Ishikawa (cell line): Measurements from ENCODE around the gene ABCF2.

Source experiments
- EP300 ChIP-seq: IDR thresholded peaks from 2 replicates; pipeline ENCODE4 v1.6.1; 2012; ENCODE audit warnings: borderline replicate concordance
- NFIC ChIP-seq: IDR thresholded peaks from 2 replicates; pipeline ENCODE4 v1.6.1; 2012
- RAD21 ChIP-seq: IDR thresholded peaks from 2 replicates; pipeline ENCODE4 v1.6.1; 2012; ENCODE audit warnings: low read depth
- USF1 ChIP-seq: IDR thresholded peaks from 2 replicates; pipeline ENCODE4 v1.6.1; 2012

GRCh38 chr7:151181011-151181431 is 46.0 kb downstream of the ABCF2 start:
- no peak for TF ChIP-seq EP300
- no peak for TF ChIP-seq USF1
- no peak for TF ChIP-seq NFIC
- TF ChIP-seq RAD21, result no peak
